SK-N-SH (cell line): ENCODE measurements around the gene FAM151A. TPM values are rescaled to one million over a fixed set of nuclear protein-coding genes. Genes with fewer than 3 reads are reported as not detected.
A peak's percentile ranks its signal among the peaks of the same experiment; 100 is the strongest.

Experiments used
- CTCF ChIA-PET: fragments of 300-600, 350-600 bp; formaldehyde crosslinking; extraction: SDS; loops from one replicate; lab custom pipeline; 2021; lab: Yijun Ruan, JAX
- POLR2A ChIA-PET: fragments of 350-600 bp; sonication (Branson Sonifier 250); formaldehyde crosslinking; extraction: SDS; loops from one replicate; lab custom pipeline; 2020; ENCODE audit warnings: antibody characterized with exemption, inconsistent platforms; lab: Yijun Ruan, JAX
- DNase-seq: peaks from one replicate; pipeline ENCODE4 v3.0.0; 2012
- H2AFZ ChIP-seq: fragments of 200-600 bp; sonication (generic); 2 replicates; pipeline ENCODE4 v1.8.1; 2016; ENCODE audit warnings: antibody characterized with exemption, mild to moderate bottlenecking, low read depth
- H3F3A ChIP-seq: fragments of 200-600 bp; sonication (generic); replicated peaks from 2 replicates; pipeline ENCODE3; 2016; ENCODE audit warnings: antibody characterized with exemption, mild to moderate bottlenecking; ENCODE audit not compliant: insufficient read depth
- H3K27ac ChIP-seq, 2 experiments: fragments of 200-500 bp in 1 of 2; fragments of 200-600 bp in 1 of 2; sonication (Bioruptor generic) in 1 of 2; sonication (generic), shearing (Covaris generic) in 1 of 2; 2 replicates each; pipeline versions ENCODE4 v1.5.1 to v1.6.1; 2014 to 2016; ENCODE audit warnings: low read depth in 2 of 2, inconsistent platforms in 1 of 2, low read length in 1 of 2, mild to moderate bottlenecking in 1 of 2, mixed read lengths in 1 of 2
- H3K27me3 ChIP-seq: fragments of 200-600 bp; sonication (generic), shearing (Covaris generic); 2 replicates; pipeline ENCODE4 v1.6.1; 2016; ENCODE audit warnings: mixed run types; ENCODE audit not compliant: insufficient read depth
- H3K36me3 ChIP-seq, 2 experiments: fragments of 200-500 bp in 1 of 2; fragments of 200-600 bp in 1 of 2; sonication (Bioruptor generic) in 1 of 2; sonication (generic) in 1 of 2; replicated peaks in 1 of 2; 2 replicates each; pipeline versions ENCODE3 to v1.5.1; 2014 to 2016; ENCODE audit warnings: low read length in 1 of 2, mild to moderate bottlenecking in 1 of 2; ENCODE audit not compliant: insufficient read depth in 2 of 2, control insufficient read depth in 1 of 2
- H3K4me1 ChIP-seq, 2 experiments: fragments of 200-500 bp in 1 of 2; fragments of 200-600 bp in 1 of 2; sonication (Bioruptor generic) in 1 of 2; sonication (generic), shearing (Covaris generic) in 1 of 2; 2 replicates each; pipeline versions ENCODE4 v1.5.1 to v1.6.1; 2014 to 2016; ENCODE audit warnings: low read depth in 1 of 2, low read length in 1 of 2, mixed run types in 1 of 2; ENCODE audit not compliant: insufficient read depth in 2 of 2, control insufficient read depth in 1 of 2
- H3K4me2 ChIP-seq: fragments of 200-600 bp; sonication (generic), shearing (Covaris generic); 2 replicates; pipeline ENCODE4 v1.6.1; 2017; ENCODE audit warnings: mixed run types
- H3K4me3 ChIP-seq, 2 experiments: fragments of 200-500 bp in 1 of 2; fragments of 200-600 bp in 1 of 2; sonication (Bioruptor generic) in 1 of 2; sonication (generic), shearing (Covaris generic) in 1 of 2; 2 replicates each; pipeline versions ENCODE4 v1.5.1 to v1.8.1; 2014 to 2016; ENCODE audit warnings: low read depth in 2 of 2, inconsistent platforms in 1 of 2, low read length in 1 of 2, mild to moderate bottlenecking in 1 of 2, mixed read lengths in 1 of 2, moderate library complexity in 1 of 2
- H3K79me2 ChIP-seq: fragments of 200-600 bp; sonication (generic); 2 replicates; pipeline ENCODE4 v1.8.1; 2017; ENCODE audit warnings: mild to moderate bottlenecking; ENCODE audit not compliant: insufficient read depth
- H3K9ac ChIP-seq: fragments of 200-600 bp; sonication (generic); 2 replicates; pipeline ENCODE4 v1.6.1; 2017; ENCODE audit warnings: mixed run types
- H3K9me2 ChIP-seq: fragments of 200-600 bp; sonication (generic); 2 replicates; pipeline ENCODE4 v1.6.1; 2017; ENCODE audit warnings: mixed run types
- H3K9me3 ChIP-seq: fragments of 200-600 bp; sonication (generic); 2 replicates; pipeline ENCODE4 v1.6.1; 2017; ENCODE audit warnings: mixed run types, mild to moderate bottlenecking, moderate library complexity
- H4K20me1 ChIP-seq: fragments of 200-600 bp; sonication (generic); 2 replicates; pipeline ENCODE4 v1.6.1; 2017; ENCODE audit warnings: mild to moderate bottlenecking, mixed run types; ENCODE audit not compliant: insufficient read depth
- CTCF ChIP-seq: fragments of 200-600 bp; sonication (generic); IDR thresholded peaks from 2 replicates; pipeline ENCODE4 v1.6.1; 2017; ENCODE audit warnings: antibody characterized with exemption, mild to moderate bottlenecking, moderate library complexity
- EP300 ChIP-seq, 2 experiments: IDR thresholded peaks; 2 replicates each; pipeline versions ENCODE4 v1.4.0 to v1.6.1; 2012; ENCODE audit warnings: borderline replicate concordance in 1 of 2, low read depth in 1 of 2, low read length in 1 of 2
- FOXJ3 ChIP-seq: sonication (generic); formaldehyde crosslinking; IDR thresholded peaks from 2 replicates; pipeline ENCODE4 v1.5.1; 2020; ENCODE audit warnings: mild to moderate bottlenecking, missing genetic modification reagents
- FOXM1 ChIP-seq: IDR thresholded peaks from 2 replicates; pipeline ENCODE4 v1.4.0; 2012; ENCODE audit warnings: low read depth, mild to moderate bottlenecking
- GABPA ChIP-seq: IDR thresholded peaks from 2 replicates; pipeline ENCODE4 v1.4.0; 2012; ENCODE audit warnings: low read depth, mild to moderate bottlenecking
- IRF3 ChIP-seq: fragments of 150-350 bp; IDR thresholded peaks from 2 replicates; pipeline ENCODE4 v1.6.1; 2016; ENCODE audit warnings: mild to moderate bottlenecking, low read depth, low read length
- MEF2A ChIP-seq: IDR thresholded peaks from 2 replicates; pipeline ENCODE4 v1.4.0; 2012; ENCODE audit warnings: low read depth, borderline replicate concordance
- MXI1 ChIP-seq: IDR thresholded peaks from 2 replicates; pipeline ENCODE4 v1.6.1; 2012; ENCODE audit warnings: mild to moderate bottlenecking, low read depth, low read length, improper control_type of control experiment
- NFIC ChIP-seq: IDR thresholded peaks from 2 replicates; pipeline ENCODE4 v1.4.0; 2012; ENCODE audit warnings: borderline replicate concordance
- POLR2AphosphoS5 ChIP-seq: IDR thresholded peaks from 2 replicates; pipeline ENCODE4 v1.6.1; 2012; ENCODE audit warnings: low read depth, low read length
- RAD21 ChIP-seq: IDR thresholded peaks from 2 replicates; pipeline ENCODE4 v1.6.1; 2012; ENCODE audit warnings: mild to moderate bottlenecking, low read length
- RCOR1 ChIP-seq: fragments of 150-350 bp; IDR thresholded peaks from 2 replicates; pipeline ENCODE4 v1.6.1; 2017; ENCODE audit warnings: antibody characterized with exemption, low read length
- REST ChIP-seq: IDR thresholded peaks from 2 replicates; pipeline ENCODE4 v1.6.1; 2012; ENCODE audit warnings: mild to moderate bottlenecking, low read depth, low read length, moderate library complexity
- RFX5 ChIP-seq: IDR thresholded peaks from 2 replicates; pipeline ENCODE4 v1.6.1; 2012; ENCODE audit warnings: mild to moderate bottlenecking, improper control_type of control experiment, low read length
- SIN3A ChIP-seq: IDR thresholded peaks from 2 replicates; pipeline ENCODE4 v1.6.1; 2012; ENCODE audit warnings: low read depth, mild to moderate bottlenecking, low read length, moderate library complexity, borderline replicate concordance
- SMC3 ChIP-seq: IDR thresholded peaks from 2 replicates; pipeline ENCODE4 v1.6.1; 2012; ENCODE audit warnings: low read depth, low read length, improper control_type of control experiment
- TEAD4 ChIP-seq: IDR thresholded peaks from 2 replicates; pipeline ENCODE4 v1.4.0; 2012; ENCODE audit warnings: mild to moderate bottlenecking, borderline replicate concordance; ENCODE audit not compliant: insufficient read depth
- WGBS: methylation state at CpG from one replicate; pipeline ENCODE4 v1.1.6; 2017; ENCODE audit warnings: low lambda C conversion rate; 5-methylcytosine and 5-hydroxymethylcytosine counted together
- polyA plus RNA-seq, 3 experiments: library from polyadenylated mRNA; depleted of rRNA; stranded (reverse); fragments of >200 nt; gene quantifications; 2 replicates each; pipeline ENCODE4 v1.2.3, GENCODE V29; 2012
- TF ChIP-seq, protein P1 (sequence below): IDR thresholded peaks from 2 replicates; pipeline ENCODE4 v1.4.0; 2012; ENCODE audit warnings: low read depth, borderline replicate concordance

The FAM151A gene
- polyA plus RNA-seq, 1 of the 3 experiments (the other 2 are of a cell fraction), result not detected

DNA sequence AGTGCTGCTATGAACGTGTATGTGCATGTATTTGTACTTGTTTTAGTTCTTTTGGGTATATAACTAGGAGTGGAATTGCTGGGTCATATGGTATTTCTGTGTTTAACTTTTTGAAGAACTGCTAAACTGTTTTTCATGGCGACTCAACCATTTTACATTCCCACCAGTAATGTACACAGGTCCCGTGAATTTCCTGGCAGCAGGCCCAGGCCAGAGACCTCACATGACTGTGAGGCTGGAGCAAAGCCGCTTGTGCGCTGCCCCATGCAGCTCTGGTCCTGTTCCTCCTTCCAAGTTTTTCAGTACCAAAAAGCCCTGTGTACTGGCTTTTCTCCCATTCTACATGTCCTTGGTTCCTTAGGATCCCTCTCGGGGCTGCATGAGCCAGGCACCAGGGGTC is 45.7 kb downstream of the FAM151A start:
- Histone ChIP-seq H3K4me3 (no peak overlapping the region), H3K9me3 (no peaks in the 10 kb centered on the region), H3K79me2 (no peaks in the 10 kb centered on the region), H2AFZ (no peak overlapping the region), H3K9ac (no peak overlapping the region), H3K36me3 (no peaks in the 10 kb centered on the region), H3K27me3 (no peaks in the 10 kb centered on the region), H3K4me2 (no peak overlapping the region), H3K4me1 (peaks cover 7 to 32% of the 10 kb centered on the region in 2 experiments; a peak in 3 of 4 replicates), H3K9me2 (no peaks in the 10 kb centered on the region), H3K27ac (0 out of 4 replicates have a peak overlapping the region, but pooled peaks of 1 of the 2 experiments have one; percentile 41), H3F3A (no peaks in the 10 kb centered on the region), H4K20me1 (no peaks in the 10 kb centered on the region)
- ChIA-PET POLR2A (no interaction called here), CTCF (interaction anchor here (1.6 kb wide), 1 partner anchor 29 kb away, joined by 7 read pairs; the partner anchor contains the start of gene ACOT11)
- WGBS, result 71% methylated on average over 6 of the region's 6 CpGs
- no peak for TF ChIP-seq IRF3
- no peak for TF ChIP-seq EP300 (IDR thresholded peaks at IDR 0.05; ENCODE audit: borderline replicate concordance in 1 of 2, low read depth in 1 of 2, low read length in 1 of 2)
- TF ChIP-seq TEAD4, result no peak
- DNase-seq, result no peak

DNA sequence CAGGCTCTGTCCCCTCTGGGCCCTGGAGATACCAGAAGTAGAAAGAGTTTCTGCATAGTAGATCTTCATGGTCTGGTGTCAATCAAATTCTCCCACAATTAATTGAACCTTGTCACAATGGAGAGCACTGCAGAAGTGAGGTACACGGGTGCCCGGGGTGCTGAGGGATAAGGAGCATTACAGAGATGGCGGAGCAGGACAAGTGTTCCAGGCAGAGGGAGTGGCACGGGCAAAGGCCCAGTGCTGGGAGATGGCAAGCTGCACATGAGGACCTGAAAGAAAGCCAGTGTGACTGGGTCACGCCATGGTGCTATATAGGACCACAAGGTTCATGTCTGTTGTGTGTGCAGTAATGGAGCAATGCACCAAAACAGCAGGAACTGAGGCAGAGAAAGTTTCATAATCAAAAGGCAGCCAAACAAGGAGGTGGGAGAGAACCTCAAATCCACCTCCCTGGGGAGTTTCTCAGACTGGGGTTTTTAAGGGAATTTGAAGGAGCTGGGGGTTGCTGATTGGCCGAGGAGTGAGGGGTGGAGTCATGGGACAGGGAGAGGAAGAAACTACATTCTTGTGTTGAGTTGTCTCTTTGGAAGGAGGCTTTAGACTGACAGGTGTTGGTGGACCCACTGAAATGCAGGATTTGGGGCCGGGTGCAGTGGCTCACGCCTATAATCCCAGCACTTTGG is 47.6 kb downstream of the FAM151A start:
- H3K27ac ChIP-seq, result no peak overlapping the region
- TF ChIP-seq MXI1 (no peak), POLR2AphosphoS5 (no peak), MEF2A (no peak), SIN3A (no peak), NFIC (no peak), FOXM1 (no peak), GABPA (no peak), REST (no peak), RAD21 (no peak), SMC3 (no peak), FOXJ3 (no peak), RCOR1 (no peak), CTCF (no peak), RFX5 (no peak), IRF3 (no peak)
- TF ChIP-seq, protein P1, sequence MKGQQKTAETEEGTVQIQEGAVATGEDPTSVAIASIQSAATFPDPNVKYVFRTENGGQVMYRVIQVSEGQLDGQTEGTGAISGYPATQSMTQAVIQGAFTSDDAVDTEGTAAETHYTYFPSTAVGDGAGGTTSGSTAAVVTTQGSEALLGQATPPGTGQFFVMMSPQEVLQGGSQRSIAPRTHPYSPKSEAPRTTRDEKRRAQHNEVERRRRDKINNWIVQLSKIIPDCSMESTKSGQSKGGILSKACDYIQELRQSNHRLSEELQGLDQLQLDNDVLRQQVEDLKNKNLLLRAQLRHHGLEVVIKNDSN, result no peak

More for the DNA sequence above, 47.6 kb downstream of the FAM151A start:
- Histone ChIP-seq H2AFZ (no peak overlapping the region), H3K4me3 (no peak overlapping the region), H3K4me1 (peaks cover 14 to 29% of the 10 kb centered on the region in 2 experiments; a peak in 2 of 4 replicates), H3K36me3 (no peaks in the 10 kb centered on the region), H3F3A (no peaks in the 10 kb centered on the region), H3K79me2 (no peaks in the 10 kb centered on the region), H3K9me3 (no peaks in the 10 kb centered on the region), H3K27me3 (no peaks in the 10 kb centered on the region), H3K4me2 (no peak overlapping the region), H3K9ac (no peak overlapping the region), H4K20me1 (no peaks in the 10 kb centered on the region), H3K9me2 (no peaks in the 10 kb centered on the region)
- DNase-seq, result no peak
- WGBS, result 94% methylated on average over 8 of the region's 8 CpGs
- ChIA-PET POLR2A (no interaction called here), CTCF (no interaction called here)
